GM18499 (cell line): ENCODE measurements around the gene CHTF8.

Experiments used
- ATAC-seq: cut with Tn5 transposase; IDR thresholded peaks from one replicate; pipeline ENCODE4 v1.9.1; 2021; ENCODE audit warnings: moderate number of reproducible peaks; ENCODE audit not compliant: insufficient read depth, unreplicated experiment

The CHTF8 gene

DNA sequence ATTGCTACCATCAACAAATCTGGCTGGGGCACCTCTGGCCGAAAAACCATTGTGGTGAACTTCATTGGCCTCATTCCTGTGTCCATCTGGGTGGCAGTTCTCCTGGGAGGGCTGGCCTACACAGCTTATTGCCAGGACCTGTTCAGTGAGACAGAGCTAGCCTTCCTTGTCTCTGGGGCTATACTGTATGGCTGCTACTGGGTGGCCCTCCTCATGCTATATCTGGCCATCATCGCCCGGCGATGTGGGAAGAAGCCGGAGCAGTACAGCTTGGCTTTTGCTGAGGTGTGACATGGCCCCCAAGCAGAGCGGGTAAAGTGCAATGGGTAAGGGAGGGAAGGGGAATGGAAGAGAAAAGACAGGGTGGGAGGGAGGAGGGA, 17.4 kb downstream of the CHTF8 start:
- ATAC-seq, result no peak

DNA sequence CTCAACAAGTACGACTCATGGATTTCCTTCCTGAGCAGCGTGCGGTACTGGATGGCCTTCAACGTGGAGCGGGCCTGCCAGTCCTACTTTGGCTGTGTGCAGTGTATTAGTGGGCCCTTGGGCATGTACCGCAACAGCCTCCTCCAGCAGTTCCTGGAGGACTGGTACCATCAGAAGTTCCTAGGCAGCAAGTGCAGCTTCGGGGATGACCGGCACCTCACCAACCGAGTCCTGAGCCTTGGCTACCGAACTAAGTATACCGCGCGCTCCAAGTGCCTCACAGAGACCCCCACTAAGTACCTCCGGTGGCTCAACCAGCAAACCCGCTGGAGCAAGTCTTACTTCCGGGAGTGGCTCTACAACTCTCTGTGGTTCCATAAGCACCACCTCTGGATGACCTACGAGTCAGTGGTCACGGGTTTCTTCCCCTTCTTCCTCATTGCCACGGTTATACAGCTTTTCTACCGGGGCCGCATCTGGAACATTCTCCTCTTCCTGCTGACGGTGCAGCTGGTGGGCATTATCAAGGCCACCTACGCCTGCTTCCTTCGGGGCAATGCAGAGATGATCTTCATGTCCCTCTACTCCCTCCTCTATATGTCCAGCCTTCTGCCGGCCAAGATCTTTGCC, 17.9 kb downstream of the CHTF8 start:
- ATAC-seq, result no peak

DNA sequence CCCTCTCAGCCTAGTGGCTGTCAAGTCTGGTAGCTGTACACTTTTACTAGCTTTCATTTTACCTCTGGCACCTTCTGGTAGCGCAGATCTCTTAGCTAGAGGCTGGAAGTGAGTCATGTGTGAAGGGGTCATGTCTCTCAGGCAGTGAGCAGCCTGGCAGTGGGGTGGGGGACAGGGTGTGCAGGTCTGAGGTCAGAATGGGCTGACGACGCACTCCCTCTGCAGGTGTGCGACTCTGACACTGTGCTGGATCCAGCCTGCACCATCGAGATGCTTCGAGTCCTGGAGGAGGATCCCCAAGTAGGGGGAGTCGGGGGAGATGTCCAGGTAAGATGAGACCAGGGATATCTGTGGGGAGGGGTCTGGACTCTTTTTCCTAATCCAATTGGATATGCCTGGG, 19.2 kb downstream of the CHTF8 start:
- ATAC-seq, result no peak

DNA sequence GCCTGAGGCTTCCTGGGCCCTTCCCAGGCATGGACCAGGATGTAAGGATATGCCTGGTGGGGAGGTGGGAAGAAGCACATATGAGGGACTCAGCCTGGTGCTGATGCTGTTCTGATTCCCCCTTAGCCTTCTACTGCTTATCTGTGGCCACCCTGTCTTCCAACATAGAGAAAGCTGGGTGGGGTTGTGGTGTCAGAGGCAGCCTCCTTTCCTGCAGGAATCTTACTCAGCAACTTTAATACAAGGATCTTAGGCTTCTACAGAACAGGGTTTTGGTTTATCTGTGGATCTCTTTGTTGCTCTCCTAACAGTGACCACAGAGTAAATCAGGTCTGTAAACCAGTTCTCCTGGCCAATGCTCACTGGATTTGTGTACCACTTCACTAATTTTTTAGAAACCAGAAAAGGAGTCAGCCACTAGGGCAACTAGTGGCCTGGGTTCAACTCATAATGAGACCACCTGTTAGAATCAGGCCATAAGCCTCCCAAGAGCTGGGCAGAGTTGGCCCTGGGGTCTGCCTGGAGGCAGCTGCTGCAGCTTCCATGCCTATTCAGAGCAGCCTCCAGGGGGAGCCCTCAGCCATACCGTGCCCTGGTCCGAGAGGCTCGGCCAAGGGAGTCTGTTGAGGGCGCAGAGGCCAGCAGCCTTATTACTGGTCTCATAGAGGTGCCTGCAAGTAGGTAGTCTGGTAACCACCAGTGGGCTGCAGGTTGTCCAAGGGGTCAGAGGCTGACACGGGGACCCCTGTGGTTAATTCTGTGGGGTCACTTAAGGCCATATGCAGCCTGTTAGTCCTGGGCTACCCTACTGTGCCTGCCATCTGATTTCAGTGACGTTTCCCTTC, 19.9 kb downstream of the CHTF8 start:
- ATAC-seq, result no peak

DNA sequence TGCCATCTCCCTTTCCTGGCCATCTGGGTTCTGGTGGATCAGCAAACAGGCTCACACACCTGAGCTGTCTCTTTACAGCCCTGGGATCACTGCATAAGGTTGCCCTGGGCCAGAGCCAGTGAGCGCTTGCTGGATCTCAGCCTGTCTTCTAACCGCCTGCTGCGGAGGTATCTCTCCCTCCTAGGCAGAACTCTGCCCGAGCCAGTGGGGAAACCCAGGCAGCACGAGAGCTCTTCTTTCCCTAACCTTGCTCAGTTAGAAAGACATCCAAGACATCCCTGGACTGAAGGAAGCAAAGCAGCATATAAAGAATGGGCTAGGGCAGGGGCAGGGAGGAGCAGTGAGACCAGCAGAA, 20.5 kb downstream of the CHTF8 start:
- no peak for ATAC-seq

DNA sequence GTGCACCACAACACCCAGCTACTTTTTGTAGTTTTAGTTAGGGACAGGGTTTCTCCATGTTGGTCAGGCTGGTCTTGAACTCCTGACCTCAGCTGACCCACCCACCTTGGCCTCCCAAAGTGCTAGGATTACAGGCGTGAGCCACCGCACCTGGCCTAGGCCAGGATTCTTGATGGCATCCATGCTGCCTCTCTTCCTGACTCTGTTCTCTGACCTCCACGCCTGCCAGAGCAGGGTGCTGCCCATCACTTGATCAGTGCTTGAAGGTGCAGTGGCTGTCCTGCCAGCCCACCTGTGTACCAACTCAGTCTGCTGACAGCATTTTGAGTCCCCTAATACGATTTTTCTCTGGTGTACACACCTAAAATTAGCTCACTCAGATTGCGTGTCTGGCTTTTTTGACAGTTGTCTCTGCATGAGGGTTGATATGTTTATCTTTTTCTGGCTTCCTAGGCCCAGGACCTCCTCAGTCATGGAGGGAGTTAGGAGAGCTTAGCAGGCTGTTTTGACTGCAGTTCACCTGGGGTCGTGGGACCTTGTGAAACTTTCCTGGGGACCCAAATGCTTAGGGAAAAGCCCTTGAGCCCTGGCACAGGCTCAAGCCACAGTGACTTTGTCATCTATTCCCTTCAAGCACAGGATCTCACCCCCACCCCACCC, 21.0 kb downstream of the CHTF8 start:
- ATAC-seq, result no peak

DNA sequence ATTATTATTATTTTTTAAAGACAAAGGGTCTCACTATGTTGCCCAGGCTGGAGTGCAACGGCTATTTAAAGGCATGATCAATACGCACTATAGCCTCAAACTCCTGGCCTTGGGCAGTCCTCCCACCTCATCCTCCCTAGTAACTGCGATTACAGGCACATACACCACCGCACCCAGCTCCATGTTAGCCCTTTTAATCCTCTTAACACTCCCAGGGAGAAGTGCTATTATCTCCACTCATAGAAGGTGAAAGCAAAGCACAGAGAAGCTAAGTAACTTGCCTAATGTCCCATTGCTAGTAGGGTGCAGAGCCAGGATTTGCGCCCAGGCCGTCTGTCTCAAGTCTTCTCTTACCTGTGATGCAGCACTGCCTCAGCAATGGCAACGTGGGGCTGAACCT, 22.0 kb downstream of the CHTF8 start:
- ATAC-seq, result no peak

DNA sequence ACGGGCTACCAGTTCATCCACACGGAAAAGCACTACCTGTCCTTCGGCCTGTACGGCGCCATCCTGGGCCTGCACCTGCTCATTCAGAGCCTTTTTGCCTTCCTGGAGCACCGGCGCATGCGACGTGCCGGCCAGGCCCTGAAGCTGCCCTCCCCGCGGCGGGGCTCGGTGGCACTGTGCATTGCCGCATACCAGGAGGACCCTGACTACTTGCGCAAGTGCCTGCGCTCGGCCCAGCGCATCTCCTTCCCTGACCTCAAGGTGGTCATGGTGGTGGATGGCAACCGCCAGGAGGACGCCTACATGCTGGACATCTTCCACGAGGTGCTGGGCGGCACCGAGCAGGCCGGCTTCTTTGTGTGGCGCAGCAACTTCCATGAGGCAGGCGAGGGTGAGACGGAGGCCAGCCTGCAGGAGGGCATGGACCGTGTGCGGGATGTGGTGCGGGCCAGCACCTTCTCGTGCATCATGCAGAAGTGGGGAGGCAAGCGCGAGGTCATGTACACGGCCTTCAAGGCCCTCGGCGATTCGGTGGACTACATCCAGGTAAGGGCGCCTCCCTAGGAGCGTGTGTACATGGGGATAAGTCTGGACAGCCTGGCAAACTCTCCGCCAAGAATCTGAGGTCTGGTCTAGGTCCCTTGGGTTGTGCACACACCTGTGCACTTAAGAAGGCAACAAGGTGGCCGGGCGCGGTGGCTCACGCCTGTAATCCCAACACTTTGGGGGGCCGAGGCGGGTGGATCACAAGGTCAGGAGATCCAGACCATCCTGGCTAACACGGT, 22.7 kb downstream of the CHTF8 start:
- ATAC-seq, result no peak

DNA sequence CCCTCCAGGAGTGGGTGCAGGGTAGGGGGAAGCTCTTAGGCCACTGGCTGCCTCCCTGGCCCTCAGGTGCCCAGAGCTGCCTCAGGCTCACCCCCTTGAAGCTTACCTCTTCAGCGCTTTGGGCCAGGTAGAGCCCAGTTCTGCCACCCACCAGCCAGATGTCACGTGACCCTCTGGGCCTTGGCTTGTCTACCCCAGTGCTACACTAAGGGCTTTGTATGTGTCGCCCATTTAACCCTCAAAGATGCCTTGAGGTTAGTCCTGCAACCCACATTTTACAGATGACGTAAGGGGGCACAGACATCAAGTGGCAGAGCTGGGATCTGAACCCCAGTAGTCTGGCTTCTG, 23.5 kb downstream of the CHTF8 start:
- ATAC-seq, result no peak

DNA sequence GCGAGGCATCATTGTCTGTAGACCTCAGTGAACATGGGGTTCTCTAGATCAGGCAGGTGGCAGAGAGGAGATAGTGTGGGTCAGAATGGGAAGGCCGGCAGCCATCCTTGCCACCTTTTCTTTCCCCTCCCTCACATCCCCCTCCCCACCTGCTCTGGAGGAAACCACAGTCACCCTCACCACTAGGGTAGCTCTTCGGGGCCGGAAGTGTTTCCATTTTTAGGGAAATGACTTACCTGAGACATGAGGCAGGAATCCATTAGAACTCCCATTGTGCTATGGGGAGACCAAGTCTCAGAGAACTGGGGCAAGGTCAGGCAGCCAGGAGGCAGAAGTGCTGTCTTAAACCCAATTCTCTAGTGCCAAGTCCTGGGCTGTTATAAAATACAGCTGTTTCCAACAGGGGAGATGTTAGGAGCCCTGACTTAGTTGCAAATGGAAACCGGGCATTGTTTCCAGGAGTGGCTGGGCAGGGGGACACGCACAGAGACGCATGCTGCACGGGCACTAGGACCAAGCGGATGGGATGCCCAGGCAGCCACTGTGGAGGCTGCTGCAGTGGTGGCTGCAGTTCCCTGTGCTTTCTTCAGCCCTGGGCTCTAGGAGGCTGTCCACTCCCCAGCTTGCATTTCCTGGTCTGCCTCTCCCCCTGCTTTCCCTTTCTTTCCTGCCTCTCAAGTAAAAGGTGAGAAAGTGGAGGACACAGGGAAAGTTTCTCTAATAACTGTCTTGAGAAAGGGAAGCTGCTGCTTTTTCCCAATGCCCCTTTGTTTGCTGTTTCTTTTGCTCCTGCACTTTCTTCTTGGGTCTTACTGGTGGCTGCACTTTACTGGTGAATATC, 24.1 kb downstream of the CHTF8 start:
- ATAC-seq, result no peak

DNA sequence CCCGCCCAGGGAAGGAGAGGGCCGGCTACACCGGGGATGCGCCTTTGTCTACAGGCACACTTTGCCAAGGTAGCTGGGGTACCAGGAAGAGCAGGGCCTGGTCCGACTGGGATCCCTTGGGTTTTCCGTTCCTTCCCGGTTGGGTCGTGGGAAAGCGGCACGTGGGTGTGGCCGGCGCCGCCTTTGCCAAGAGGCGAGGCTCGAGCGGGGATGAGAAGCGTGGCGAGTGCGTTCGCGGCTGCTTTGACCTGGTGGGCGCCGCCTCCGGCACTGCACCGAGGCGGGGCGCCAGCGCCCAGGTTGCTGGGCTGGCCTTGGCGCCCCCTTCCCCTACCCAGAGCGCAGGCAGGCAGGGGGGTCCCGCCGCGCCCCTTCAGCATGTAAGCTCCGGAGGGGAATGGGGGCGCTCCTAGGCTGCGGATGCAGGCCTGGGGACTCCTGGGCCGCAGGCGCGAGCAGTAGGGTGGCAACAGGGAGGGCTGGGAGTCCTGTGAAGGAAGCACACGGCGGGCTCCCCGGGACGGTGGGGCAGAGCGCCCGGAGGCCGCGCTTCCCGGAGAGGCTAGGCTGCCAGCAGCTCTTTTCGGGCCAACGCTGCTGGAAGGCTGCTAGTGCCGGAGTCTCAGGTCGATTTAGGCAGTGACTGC, 24.9 kb downstream of the CHTF8 start:
- no peak for ATAC-seq

DNA sequence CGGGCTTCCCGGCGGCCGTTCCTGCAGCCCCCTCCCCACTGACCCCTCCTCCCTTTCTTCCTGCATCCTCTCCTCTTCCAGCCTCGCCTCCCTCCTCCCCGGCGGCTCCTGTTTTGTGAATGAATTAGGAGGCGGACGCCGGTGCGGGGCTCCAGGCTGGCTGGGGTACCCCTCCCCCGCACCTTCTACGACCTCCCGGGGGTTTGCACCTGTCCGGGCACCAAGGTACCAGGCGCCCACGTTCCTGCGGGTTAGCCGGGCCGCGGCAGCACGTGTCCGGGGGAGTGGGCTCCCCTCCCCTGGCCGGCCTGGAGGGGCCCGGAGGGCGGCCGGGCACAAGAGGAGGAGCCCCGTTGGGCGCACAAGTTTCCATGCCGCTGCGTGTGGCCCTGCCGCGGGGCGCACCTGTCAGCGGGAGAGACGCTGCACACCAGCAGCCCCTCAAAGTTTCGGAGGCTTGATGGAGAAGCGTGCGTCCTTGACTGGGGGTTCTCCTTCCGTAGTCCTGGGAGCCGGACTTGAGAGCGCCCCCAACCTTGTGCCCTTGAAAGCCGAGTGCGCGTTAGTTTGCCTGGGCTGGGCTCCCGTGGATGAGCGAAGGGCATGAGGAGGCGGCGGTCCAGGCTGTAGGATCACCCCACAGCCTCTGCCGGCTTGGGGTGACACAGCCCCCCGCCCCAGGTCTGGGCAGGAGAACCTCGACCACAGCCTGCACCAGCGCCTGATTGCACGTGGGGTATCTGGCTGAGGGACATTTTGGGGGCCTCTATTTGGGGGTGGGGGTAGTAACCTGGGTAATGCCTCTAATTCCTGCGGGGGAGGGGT, 25.7 kb downstream of the CHTF8 start:
- ATAC-seq, result no peak

DNA sequence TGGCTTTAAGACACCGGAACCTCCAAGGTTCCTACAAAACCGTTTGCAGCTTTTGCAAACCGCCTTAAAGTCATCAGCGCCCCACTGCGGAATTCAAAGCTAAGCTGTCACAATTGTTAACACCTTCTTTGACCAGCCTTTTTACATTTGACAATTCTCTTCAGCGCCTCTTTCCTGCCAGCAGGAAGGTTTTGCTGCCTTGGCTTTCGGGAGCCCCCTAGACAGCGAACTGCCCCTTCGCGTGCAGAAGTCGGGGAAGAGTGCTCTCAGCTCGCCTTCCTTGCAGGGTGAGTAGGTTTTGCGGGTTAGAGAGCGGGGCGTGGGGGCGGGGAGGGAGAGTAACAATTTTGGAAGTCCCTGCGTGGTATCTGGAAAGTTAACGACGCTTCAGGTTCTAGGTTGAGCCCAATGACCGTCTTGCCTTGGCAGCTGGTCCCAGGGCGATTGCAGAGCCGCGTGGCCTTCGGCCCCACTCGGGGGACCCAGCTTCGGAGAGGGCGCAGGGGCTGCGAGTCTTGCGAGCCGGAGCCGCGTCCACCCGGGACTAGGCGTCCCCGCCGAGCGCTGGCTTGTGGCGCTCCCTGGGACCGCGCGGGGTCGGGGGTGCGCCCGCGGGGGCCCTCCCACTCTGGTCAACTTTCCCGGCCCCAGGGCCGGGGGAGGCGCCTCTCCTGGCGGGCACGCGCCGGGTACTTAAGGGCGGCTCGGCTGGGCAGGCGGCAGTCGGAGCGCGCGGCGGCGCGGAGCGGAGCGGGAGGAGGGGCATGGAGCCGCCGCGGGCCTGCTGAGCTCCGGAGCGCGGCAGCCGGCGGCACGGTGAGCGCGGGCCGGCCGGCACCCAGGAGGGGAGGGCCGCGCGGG, 26.7 kb downstream of the CHTF8 start, which contains the start of gene HAS3:
HAS3 (plus strand) TSS at position 153 of the 861 bp plus-strand sequence. CDS start 3,743 bp downstream, outside the sequence.
- no peak for ATAC-seq

DNA sequence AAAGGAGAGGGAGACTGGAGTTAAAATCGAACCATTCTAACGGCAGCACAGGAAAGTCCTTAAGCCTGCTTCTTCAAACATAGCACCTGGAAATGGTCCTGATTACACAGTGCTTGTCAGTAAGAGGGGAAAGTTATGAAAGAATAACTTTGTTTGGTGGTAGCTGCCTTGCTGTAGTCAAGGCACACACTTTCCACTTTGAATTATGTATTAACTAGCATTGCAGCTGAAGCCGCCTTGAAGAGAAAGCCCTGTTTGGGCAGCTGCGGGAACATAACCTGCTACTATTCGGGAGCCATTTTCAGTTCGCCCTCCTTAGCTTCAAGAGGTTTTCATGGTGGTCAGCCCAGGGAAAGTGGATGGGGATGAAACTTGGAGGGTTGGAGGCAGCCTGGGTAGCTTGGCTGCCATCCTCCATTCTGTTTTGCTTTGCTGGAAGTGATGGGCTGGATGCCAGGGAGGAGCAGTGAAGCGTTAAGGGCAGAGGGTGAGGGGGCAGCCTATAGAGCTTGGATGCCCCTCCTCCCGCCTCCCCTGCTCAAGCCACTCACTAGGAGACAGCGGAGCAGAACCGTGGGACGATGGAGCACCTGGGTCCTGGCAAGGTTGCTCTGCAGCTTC, 32.2 kb downstream of the CHTF8 start:
- ATAC-seq, result no peak

DNA sequence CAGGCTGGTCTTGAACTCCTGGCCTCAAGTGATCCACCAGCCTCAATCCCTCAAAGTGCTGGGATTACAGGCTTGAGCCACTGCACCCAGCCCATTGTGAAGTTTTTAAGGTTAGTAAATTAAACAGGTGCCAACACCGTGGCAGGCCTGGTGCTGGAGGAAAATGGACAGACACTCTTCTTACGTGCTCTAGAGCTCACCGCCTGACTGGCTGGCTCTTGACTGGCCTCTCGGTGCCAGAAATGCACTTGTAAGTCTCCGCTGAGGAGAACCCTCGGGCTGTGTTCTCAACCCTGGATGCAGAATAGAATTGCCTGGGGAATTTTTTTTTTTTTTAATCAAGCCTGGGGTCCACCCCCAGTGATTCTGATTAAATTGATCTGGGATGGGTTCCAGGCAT, 37.2 kb downstream of the CHTF8 start:
- ATAC-seq, result no peak

DNA sequence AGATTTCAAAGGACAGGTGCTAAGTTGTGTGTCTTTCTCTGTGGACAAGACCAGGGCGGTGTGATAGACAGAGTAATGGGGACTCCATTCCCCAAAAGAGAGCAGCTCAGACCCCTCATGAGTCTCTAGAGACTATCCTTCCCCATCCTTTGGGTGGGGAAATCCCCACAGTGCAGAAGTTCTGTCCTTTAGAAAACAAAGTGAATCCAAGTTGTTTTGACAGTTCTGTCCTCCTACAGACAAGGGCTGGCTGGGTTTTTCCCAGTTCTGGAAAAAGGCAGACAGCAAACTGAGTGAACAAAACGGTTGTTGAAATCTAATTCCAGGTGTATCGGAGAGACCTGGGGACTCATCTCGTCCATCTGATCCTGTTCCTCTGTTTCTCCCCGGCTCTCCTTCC, 37.9 kb downstream of the CHTF8 start:
- ATAC-seq, result no peak

DNA sequence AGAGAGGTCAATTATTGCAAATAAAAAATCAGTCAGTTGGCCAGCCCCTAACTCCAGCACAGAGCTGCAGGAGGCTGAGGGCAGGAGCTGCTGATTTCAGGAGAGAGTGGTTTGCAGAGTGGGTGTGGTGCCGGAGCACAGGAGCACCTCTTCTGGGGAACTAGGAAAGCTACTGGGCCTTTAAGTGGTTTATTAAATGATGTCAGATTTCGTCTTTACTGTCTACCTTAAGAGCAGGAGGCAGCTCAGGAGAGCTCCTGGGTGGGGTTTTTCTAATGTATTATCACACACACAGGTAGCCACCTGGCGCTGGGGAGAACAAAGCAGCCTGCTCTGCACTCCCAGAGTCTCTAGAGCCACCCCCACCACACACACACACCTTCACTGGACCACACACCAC, 38.4 kb downstream of the CHTF8 start:
- ATAC-seq, result no peak
